ENCODE data around the gene SLC24A4. TPM values are rescaled to one million over a fixed set of nuclear protein-coding genes. Genes with fewer than 3 reads are reported as not detected.

Gene SLC24A4
- total RNA-seq, 1 experiment from 2014 or later: not detected

GRCh38 chr14:92497391-92497790, 174.4 kb downstream of the SLC24A4 start:
- H3K27me3 Mint-ChIP-seq (ENCODE audit: insufficient read depth, unreplicated experiment): no peaks in the 10 kb centered on the region

GRCh38 chr14:92499234-92499633, 176.3 kb downstream of the SLC24A4 start:
- DNase-seq (ENCODE audit: unreplicated experiment): no peak
- Mint-ChIP-seq H3K9me3 (ENCODE audit: unreplicated experiment) (no peaks in the 10 kb centered on the region), H3K4me3 (ENCODE audit: unreplicated experiment) (no peak overlapping the region), H3K4me1 (ENCODE audit: insufficient read depth, unreplicated experiment) (peaks cover 16% of the 10 kb centered on the region), H3K27me3 (ENCODE audit: insufficient read depth, unreplicated experiment) (no peaks in the 10 kb centered on the region), H3K27ac (ENCODE audit: low read depth, unreplicated experiment) (no peak overlapping the region), H3K36me3 (ENCODE audit: insufficient read depth, unreplicated experiment) (no peaks in the 10 kb centered on the region)
- no peak for TF ChIP-seq CTCF (IDR thresholded peaks at IDR 0.05; ENCODE audit: unreplicated experiment)
- intact Hi-C loops (cut with micrococcal nuclease): no loop called here
- POLR2A ChIA-PET: interaction anchor here (0.6 to 1.2 kb wide), 2 partner anchors 19 to 346 kb away, joined by 3 read pairs; no protein-coding TSS in a partner anchor
- BruUV-seq (replicated peaks): no TSS peak
- CTCF ChIA-PET: interaction anchor here (0.5 to 0.7 kb wide), 3 partner anchors 14 to 131 kb away, joined by 3 read pairs; no protein-coding TSS in a partner anchor

More at GRCh38 chr14:92497391-92497790, 174.4 kb downstream of the SLC24A4 start:
- Mint-ChIP-seq H3K4me3 (ENCODE audit: unreplicated experiment) (no peak overlapping the region), H3K4me1 (ENCODE audit: insufficient read depth, unreplicated experiment) (no peaks in the 10 kb centered on the region), H3K36me3 (ENCODE audit: insufficient read depth, unreplicated experiment) (no peaks in the 10 kb centered on the region), H3K9me3 (ENCODE audit: unreplicated experiment) (no peaks in the 10 kb centered on the region), H3K27ac (ENCODE audit: low read depth, unreplicated experiment) (no peak overlapping the region)
- intact Hi-C loops (cut with micrococcal nuclease): no loop called here
- CTCF ChIA-PET: no interaction called here
- POLR2A ChIA-PET: no interaction called here
- TF ChIP-seq CTCF (IDR thresholded peaks at IDR 0.05; ENCODE audit: unreplicated experiment): no peak
- DNase-seq (ENCODE audit: unreplicated experiment): no peak
- no TSS peak for BruUV-seq (replicated peaks)

GRCh38 chr14:92500491-92500941, 177.6 kb downstream of the SLC24A4 start:
- no TSS peak for BruUV-seq (replicated peaks)
- ChIA-PET POLR2A (interaction anchor here (0.6 to 0.7 kb wide), 2 partner anchors 76 to 569 kb away, joined by 3 to 4 read pairs; no protein-coding TSS in a partner anchor), CTCF (interaction anchor here (0.5 kb wide), 1 partner anchor 302 kb away, joined by 3 read pairs; no protein-coding TSS in a partner anchor)
- Mint-ChIP-seq H3K4me1 (ENCODE audit: insufficient read depth, unreplicated experiment) (peaks cover 26% of the 10 kb centered on the region), H3K27me3 (ENCODE audit: insufficient read depth, unreplicated experiment) (no peaks in the 10 kb centered on the region), H3K36me3 (ENCODE audit: insufficient read depth, unreplicated experiment) (no peaks in the 10 kb centered on the region), H3K27ac (ENCODE audit: low read depth, unreplicated experiment) (no peak overlapping the region), H3K9me3 (ENCODE audit: unreplicated experiment) (no peaks in the 10 kb centered on the region), H3K4me3 (ENCODE audit: unreplicated experiment) (no peak overlapping the region)
- TF ChIP-seq CTCF (IDR thresholded peaks at IDR 0.05; ENCODE audit: unreplicated experiment): no peak
- DNase-seq (ENCODE audit: unreplicated experiment): no peak
- intact Hi-C loops (cut with micrococcal nuclease): no loop called here

- ChIA-PET CTCF (interaction anchor here (0.7 kb wide), 1 partner anchor 227 kb away, joined by 3 read pairs; no protein-coding TSS in a partner anchor), POLR2A (no interaction called here)
- no peaks in the 10 kb centered on the region for H3K9me3 Mint-ChIP-seq (ENCODE audit: unreplicated experiment)
- BruUV-seq (replicated peaks): no TSS peak
- TF ChIP-seq CTCF (IDR thresholded peaks at IDR 0.05; ENCODE audit: unreplicated experiment): no peak
- H3K27ac Mint-ChIP-seq (ENCODE audit: low read depth, unreplicated experiment): no peak overlapping the region
- no peak overlapping the region for H3K4me3 Mint-ChIP-seq (ENCODE audit: unreplicated experiment)
- intact Hi-C loops (cut with micrococcal nuclease): no loop called here
- no peaks in the 10 kb centered on the region for H3K36me3 Mint-ChIP-seq (ENCODE audit: insufficient read depth, unreplicated experiment)
- peaks cover 26% of the 10 kb centered on the region for H3K4me1 Mint-ChIP-seq (ENCODE audit: insufficient read depth, unreplicated experiment)
- peak; percentile 13 for DNase-seq (ENCODE audit: unreplicated experiment)
- H3K27me3 Mint-ChIP-seq (ENCODE audit: insufficient read depth, unreplicated experiment): no peaks in the 10 kb centered on the region
Observed at GRCh38 chr14:92501891-92502351, 179.0 kb downstream of the SLC24A4 start.

Data from MCF 10A (cell line).